GM12801 (cell line): ENCODE data around the gene MAP1B.

Experiments used
- TF ChIP-seq, protein P1 (sequence below): IDR thresholded peaks from one replicate; pipeline ENCODE4 v1.5.1; 2011; ENCODE audit warnings: control low read depth; ENCODE audit not compliant: insufficient read length; ENCODE audit errors: extremely low read depth

The MAP1B gene

DNA sequence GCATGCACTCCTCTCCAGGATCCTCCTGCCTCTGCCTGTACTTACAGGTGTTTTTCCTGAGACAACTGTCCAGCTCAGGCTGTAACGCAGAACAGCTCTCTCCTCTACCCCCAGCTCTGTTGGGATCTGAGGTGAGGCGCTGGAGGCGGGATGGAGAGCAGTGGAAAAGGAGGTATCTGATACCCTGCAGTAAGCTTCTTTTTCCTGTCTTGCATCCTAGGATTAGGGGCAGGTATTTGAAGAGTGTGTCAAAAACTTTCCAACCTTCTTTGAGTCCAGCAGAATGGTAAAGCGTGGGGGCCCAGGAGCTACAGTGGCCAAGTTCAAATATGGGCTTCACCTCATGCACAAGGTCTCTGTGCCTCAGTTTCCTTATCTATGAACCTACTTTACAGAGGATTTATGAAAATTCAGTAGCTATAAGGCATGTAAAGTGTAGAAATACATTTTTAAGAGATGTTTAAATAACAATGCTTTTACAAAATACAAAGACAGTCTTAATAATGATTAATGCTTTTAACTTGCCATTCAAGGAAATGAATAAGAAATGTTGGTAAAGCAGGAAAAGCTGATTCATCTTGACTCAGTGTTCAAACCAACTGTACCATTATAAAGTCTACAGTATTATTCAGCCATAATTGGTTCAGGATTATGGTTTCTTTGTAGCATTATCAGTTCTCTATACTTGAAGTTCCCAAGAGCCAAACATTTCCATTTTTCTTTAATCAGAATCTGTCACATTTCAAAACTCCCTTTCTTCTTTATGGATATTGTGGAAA, 26.1 kb downstream of the MAP1B start:
- TF ChIP-seq, protein P1, sequence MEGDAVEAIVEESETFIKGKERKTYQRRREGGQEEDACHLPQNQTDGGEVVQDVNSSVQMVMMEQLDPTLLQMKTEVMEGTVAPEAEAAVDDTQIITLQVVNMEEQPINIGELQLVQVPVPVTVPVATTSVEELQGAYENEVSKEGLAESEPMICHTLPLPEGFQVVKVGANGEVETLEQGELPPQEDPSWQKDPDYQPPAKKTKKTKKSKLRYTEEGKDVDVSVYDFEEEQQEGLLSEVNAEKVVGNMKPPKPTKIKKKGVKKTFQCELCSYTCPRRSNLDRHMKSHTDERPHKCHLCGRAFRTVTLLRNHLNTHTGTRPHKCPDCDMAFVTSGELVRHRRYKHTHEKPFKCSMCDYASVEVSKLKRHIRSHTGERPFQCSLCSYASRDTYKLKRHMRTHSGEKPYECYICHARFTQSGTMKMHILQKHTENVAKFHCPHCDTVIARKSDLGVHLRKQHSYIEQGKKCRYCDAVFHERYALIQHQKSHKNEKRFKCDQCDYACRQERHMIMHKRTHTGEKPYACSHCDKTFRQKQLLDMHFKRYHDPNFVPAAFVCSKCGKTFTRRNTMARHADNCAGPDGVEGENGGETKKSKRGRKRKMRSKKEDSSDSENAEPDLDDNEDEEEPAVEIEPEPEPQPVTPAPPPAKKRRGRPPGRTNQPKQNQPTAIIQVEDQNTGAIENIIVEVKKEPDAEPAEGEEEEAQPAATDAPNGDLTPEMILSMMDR = no peak

GRCh38 chr5:72134226-72134899, 27.1 kb downstream of the MAP1B start:
- TF ChIP-seq, protein P1 = no peak

GRCh38 chr5:72137826-72138409, 30.6 kb downstream of the MAP1B start:
- TF ChIP-seq, protein P1 = no peak

DNA sequence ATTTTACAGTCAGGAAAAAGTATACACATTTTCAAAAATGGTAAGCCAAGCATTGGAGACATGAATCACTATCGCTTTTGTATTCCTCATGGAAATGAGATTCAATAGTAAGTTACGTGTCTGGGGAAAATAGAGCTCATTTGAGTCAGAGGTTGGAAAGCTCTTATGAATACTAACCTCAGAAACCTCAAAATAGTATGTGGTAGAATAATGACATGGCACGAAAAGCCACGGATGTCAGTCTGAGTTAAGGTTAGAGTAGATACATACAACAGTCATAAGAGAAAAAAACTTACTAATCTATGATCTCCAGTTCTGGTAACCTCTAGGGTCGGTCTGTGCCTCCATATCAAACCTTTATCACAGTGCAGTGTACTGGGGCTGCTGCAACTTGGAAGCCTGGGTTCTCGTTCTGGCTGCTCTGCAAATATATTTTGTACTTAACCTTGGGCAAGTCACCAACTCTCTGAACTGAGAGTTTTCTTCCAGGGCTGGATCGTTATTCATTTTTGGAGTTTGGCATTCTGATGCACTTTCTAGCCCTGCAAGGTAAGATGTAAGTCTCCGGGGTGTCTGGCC, 31.8 kb downstream of the MAP1B start:
- TF ChIP-seq, protein P1 = no peak

DNA sequence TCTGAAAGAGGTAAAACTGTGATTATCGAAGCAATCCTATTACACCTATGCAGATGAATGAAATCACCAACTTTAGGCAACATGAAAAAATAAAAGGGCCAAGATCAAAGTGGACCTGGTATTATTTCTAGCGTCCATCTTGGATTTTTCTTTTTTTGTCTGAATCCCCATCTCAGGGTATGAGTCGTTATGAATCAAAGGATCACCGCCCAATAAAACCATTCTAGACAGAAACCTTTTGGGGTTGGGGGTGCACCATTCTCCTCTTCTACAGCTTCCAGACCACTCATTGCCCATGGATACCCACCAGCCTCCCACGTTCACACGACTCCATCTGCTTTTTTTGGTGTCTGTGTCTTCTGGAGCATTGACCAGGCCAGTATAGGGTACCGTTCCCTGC, 33.4 kb downstream of the MAP1B start:
- TF ChIP-seq, protein P1 = no peak

- TF ChIP-seq, protein P1 = no peak
These were observed 34.4 kb downstream of the MAP1B start for GRCh38 chr5:72141440-72142355.
